ENCODE measurements around the gene HNRNPDL. TPM values are rescaled to one million over a fixed set of nuclear protein-coding genes. Genes with fewer than 3 reads are reported as not detected.
A peak's percentile ranks its signal among the peaks of the same experiment; 100 is the strongest.

Gene HNRNPDL
- total and polyA plus RNA-seq, 4 donors: 214 to 303 (median 231) TPM

DNA sequence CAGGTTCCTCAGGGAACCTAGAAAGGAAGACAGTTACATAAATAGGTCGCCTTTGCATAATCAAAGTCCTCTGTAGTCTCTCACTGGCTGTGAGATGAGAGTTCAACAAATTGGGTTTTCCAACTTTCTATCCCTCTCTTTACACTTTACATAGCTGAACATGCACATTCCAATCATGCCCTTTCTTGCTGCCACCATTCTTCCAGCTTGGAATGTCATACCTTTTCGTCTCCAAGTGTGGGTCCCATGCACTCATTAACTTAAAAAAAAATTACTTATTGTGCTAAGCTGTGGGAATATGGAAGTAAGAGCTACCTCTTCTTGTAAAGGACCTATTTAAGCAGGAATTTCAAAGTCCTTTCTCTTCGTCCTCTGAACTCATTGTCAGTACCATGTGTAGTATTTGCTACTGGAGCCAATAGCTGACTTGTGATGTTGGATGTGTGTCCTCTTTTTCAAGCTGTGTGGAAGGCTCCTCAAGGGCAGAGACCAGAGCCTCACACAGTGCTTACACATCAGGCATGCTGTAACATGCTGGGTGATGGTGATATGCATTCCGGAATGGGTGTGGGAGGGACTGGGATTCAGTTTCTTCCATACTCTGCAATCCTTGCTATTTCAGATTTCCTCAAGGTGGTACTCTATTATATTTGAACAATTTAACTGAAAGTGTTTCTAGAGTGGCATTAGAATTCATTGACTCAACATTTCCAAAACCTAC, 7.2 kb upstream of the HNRNPDL start:
- DNase-seq: no peak
- intact Hi-C loops (cut with DNase I): loop anchor here in 1 of 2 donors (10.0 kb wide), 1 partner anchor 597 kb away; the partner anchor contains the start of gene COPS4
- Histone ChIP-seq H3K9me3 (ENCODE audit: control insufficient read depth, low read length) (no peaks in the 10 kb centered on the region), H3K4me1 (ENCODE audit: control insufficient read depth in 1 of 2, insufficient read depth in 2 of 2, low read length in 2 of 2) (no peaks in the 10 kb centered on the region), H3K4me3 (ENCODE audit: low read length in 2 of 2) (no peak overlapping the region), H3K36me3 (ENCODE audit: control insufficient read depth in 1 of 2, insufficient read depth in 2 of 2, low read length in 1 of 2) (no peaks in the 10 kb centered on the region), H3K27me3 (ENCODE audit: control insufficient read depth in 1 of 2, insufficient read depth in 2 of 2, low read length in 1 of 2) (no peaks in the 10 kb centered on the region), H3K27ac (ENCODE audit: low read depth in 1 of 2, low read length in 2 of 2) (no peak overlapping the region)
- no peak for ATAC-seq (ENCODE audit: low FRiP score)
- WGBS, 2 donors: 71 to 81% methylated on average over 4 of the region's 4 CpGs

DNA sequence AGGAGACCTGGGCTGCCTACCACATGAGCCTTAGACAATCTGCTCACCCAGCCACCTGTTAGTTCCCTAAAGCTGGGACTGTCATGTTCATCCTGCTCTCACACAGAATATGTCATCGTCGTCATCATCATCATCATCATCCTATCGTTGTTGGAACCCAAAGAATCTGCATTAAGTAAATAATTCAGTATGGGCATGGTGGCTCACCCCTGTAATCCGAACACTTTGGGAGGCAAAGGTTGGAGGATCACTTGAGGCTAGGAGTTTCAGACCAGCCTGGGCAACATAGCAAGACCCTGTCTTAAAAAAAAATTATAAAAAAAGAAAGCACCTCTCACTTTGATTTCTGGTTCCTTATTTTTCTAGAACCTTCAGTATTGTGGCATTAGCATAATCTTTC, 6.5 kb upstream of the HNRNPDL start:
- DNase-seq: no peak
- H3K9me3 ChIP-seq (ENCODE audit: control insufficient read depth, low read length): no peaks in the 10 kb centered on the region
- H3K4me1 ChIP-seq (ENCODE audit: control insufficient read depth in 1 of 2, insufficient read depth in 2 of 2, low read length in 2 of 2): no peaks in the 10 kb centered on the region
- no peaks in the 10 kb centered on the region for H3K36me3 ChIP-seq (ENCODE audit: control insufficient read depth in 1 of 2, insufficient read depth in 2 of 2, low read length in 1 of 2)
- no peak for ATAC-seq (ENCODE audit: low FRiP score)
- 96 to 97% methylated on average over 4 of the region's 4 CpGs for WGBS, 2 donors
- no peak overlapping the region for H3K4me3 ChIP-seq (ENCODE audit: low read length in 2 of 2)
- intact Hi-C loops (cut with DNase I): loop anchor here in 1 of 2 donors (10.0 kb wide), 1 partner anchor 598 kb away; the partner anchor contains the start of gene COPS4
- no peaks in the 10 kb centered on the region for H3K27me3 ChIP-seq (ENCODE audit: control insufficient read depth in 1 of 2, insufficient read depth in 2 of 2, low read length in 1 of 2)
- H3K27ac ChIP-seq (ENCODE audit: low read depth in 1 of 2, low read length in 2 of 2): no peak overlapping the region

DNA sequence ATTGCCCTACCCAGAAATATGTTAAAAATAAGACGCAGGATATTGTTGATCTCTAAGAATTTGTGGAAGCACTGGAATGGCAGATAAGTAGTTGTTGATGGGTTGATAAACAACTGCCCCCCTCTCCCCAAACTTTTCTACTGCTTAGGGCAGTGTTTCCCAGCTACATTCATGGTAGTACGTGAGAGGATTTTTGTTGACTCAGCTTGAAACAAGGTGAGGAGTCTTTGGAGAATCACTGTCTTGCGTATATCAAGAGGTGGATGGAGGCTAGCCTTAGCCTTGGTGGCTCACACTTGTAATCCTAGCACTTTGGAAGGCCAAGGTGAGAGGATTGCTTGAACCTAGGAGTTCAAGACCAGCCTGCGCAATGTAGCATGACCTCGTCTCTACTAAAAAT, 5.9 kb upstream of the HNRNPDL start:
- intact Hi-C loops (cut with DNase I): loop anchor here in 1 of 2 donors (10.0 kb wide), 1 partner anchor 599 kb away; the partner anchor contains the start of gene COPS4
- H3K36me3 ChIP-seq (ENCODE audit: control insufficient read depth in 1 of 2, insufficient read depth in 2 of 2, low read length in 1 of 2): no peaks in the 10 kb centered on the region
- ATAC-seq (ENCODE audit: low FRiP score): no peak
- no peaks in the 10 kb centered on the region for H3K9me3 ChIP-seq (ENCODE audit: control insufficient read depth, low read length)
- no peaks in the 10 kb centered on the region for H3K27me3 ChIP-seq (ENCODE audit: control insufficient read depth in 1 of 2, insufficient read depth in 2 of 2, low read length in 1 of 2)
- no peak overlapping the region for H3K27ac ChIP-seq (ENCODE audit: low read depth in 1 of 2, low read length in 2 of 2)
- DNase-seq: no peak
- H3K4me1 ChIP-seq (ENCODE audit: control insufficient read depth in 1 of 2, insufficient read depth in 2 of 2, low read length in 2 of 2): no peaks in the 10 kb centered on the region
- H3K4me3 ChIP-seq (ENCODE audit: low read length in 2 of 2): no peak overlapping the region
- 94 to 95% methylated on average over 5 of the region's 5 CpGs for WGBS, 2 donors

GRCh38 chr4:82434949-82435348, 4.7 kb upstream of the HNRNPDL start:
- no peak overlapping the region for H3K27ac ChIP-seq (ENCODE audit: low read depth in 1 of 2, low read length in 2 of 2)
- no peaks in the 10 kb centered on the region for H3K27me3 ChIP-seq (ENCODE audit: control insufficient read depth in 1 of 2, insufficient read depth in 2 of 2, low read length in 1 of 2)
- WGBS, 2 donors: 92 to 95% methylated on average over 7 of the region's 7 CpGs
- no peaks in the 10 kb centered on the region for H3K4me1 ChIP-seq (ENCODE audit: control insufficient read depth in 1 of 2, insufficient read depth in 2 of 2, low read length in 2 of 2)
- no peaks in the 10 kb centered on the region for H3K9me3 ChIP-seq (ENCODE audit: control insufficient read depth, low read length)
- ATAC-seq (ENCODE audit: low FRiP score): no peak
- DNase-seq: no peak
- H3K36me3 ChIP-seq (ENCODE audit: control insufficient read depth in 1 of 2, insufficient read depth in 2 of 2, low read length in 1 of 2): no peaks in the 10 kb centered on the region
- intact Hi-C loops (cut with DNase I): loop anchor here in 1 of 2 donors (5.0 to 10.0 kb wide), 2 partner anchors 467 to 600 kb away; partner anchors contain the start of genes COPS4 and THAP9
- no peak overlapping the region for H3K4me3 ChIP-seq (ENCODE audit: low read length in 2 of 2)

- 81 to 85% methylated on average over 2 of the region's 2 CpGs for WGBS, 2 donors
- Histone ChIP-seq H3K36me3 (ENCODE audit: control insufficient read depth in 1 of 2, insufficient read depth in 2 of 2, low read length in 1 of 2) (no peaks in the 10 kb centered on the region), H3K4me3 (ENCODE audit: low read length in 2 of 2) (no peak overlapping the region), H3K27ac (ENCODE audit: low read depth in 1 of 2, low read length in 2 of 2) (no peak overlapping the region), H3K27me3 (ENCODE audit: control insufficient read depth in 1 of 2, insufficient read depth in 2 of 2, low read length in 1 of 2) (no peaks in the 10 kb centered on the region), H3K4me1 (ENCODE audit: control insufficient read depth in 1 of 2, insufficient read depth in 2 of 2, low read length in 2 of 2) (no peaks in the 10 kb centered on the region), H3K9me3 (ENCODE audit: control insufficient read depth, low read length) (no peaks in the 10 kb centered on the region)
- no peak for ATAC-seq (ENCODE audit: low FRiP score)
- no peak for DNase-seq
- intact Hi-C loops (cut with DNase I): loop anchor here in 1 of 2 donors (5.0 to 10.0 kb wide), 2 partner anchors 469 to 601 kb away; partner anchors contain the start of genes COPS4 and THAP9
Measured at GRCh38 chr4:82433791-82434190, 3.5 kb upstream of the HNRNPDL start.

- no peaks in the 10 kb centered on the region for H3K9me3 ChIP-seq (ENCODE audit: control insufficient read depth, low read length)
- ATAC-seq (ENCODE audit: low FRiP score): no peak
- H3K27ac ChIP-seq (ENCODE audit: low read depth in 1 of 2, low read length in 2 of 2): no peak overlapping the region
- no peak for DNase-seq
- no peaks in the 10 kb centered on the region for H3K27me3 ChIP-seq (ENCODE audit: control insufficient read depth in 1 of 2, insufficient read depth in 2 of 2, low read length in 1 of 2)
- intact Hi-C loops (cut with DNase I): loop anchor here in 1 of 2 donors (5.0 to 10.0 kb wide), 2 partner anchors 470 to 602 kb away; partner anchors contain the start of genes COPS4 and THAP9
- no peak overlapping the region for H3K4me3 ChIP-seq (ENCODE audit: low read length in 2 of 2)
- no peaks in the 10 kb centered on the region for H3K36me3 ChIP-seq (ENCODE audit: control insufficient read depth in 1 of 2, insufficient read depth in 2 of 2, low read length in 1 of 2)
- no peaks in the 10 kb centered on the region for H3K4me1 ChIP-seq (ENCODE audit: control insufficient read depth in 1 of 2, insufficient read depth in 2 of 2, low read length in 2 of 2)
- 86 to 91% methylated on average over 18 of the region's 18 CpGs for WGBS, 2 donors
Measured at GRCh38 chr4:82432596-82432995, 2.3 kb upstream of the HNRNPDL start.

GRCh38 chr4:82431831-82432230, 1.6 kb upstream of the HNRNPDL start:
- ATAC-seq (ENCODE audit: low FRiP score): no peak
- WGBS, 2 donors: 76 to 91% methylated on average over 4 of the region's 4 CpGs

DNA sequence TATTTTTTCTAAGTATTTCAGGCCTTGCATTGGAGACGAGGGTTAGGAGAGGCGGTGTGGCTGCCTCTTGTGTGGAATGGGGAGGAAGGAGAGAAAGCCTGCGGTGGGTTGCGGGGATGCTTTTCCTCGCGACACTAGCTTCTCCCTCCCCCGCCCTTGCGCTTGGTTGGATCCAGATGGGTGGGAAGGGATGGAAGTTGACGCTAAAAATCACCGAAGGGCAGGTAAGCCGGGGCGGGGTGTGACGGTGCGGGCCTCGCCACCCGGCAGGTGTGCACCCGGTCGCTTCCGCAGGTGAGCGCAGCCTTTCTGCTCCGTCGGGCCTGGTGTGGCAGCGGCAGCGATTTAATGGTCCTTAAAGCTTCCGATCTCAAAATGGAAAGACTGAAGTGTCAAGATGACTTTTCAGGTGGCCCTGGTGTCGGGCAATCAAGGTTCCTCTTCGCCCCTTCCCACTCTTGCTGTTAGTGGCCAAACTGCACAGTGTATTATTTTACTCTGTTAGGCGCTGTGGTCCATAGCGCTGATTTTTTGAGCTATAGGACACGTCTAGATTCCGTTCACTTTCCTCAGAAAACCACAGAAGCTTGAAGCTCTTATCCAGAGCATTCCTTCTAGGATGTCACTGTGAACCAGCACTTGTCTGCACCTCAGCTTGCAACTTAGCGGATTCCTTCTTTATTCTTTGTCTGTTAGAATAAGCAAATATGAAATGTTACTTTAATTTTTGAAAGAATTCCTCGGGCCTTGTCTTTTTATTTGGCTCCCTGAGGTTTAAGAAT, 893 bp upstream of the HNRNPDL start:
- Histone ChIP-seq H3K27ac (ENCODE audit: low read depth in 1 of 2, low read length in 2 of 2) (peak overlapping the region in 1 of 2 donors; percentile 61), H3K27me3 (ENCODE audit: control insufficient read depth in 1 of 2, insufficient read depth in 2 of 2, low read length in 1 of 2) (no peaks in the 10 kb centered on the region), H3K4me1 (ENCODE audit: control insufficient read depth in 1 of 2, insufficient read depth in 2 of 2, low read length in 2 of 2) (peaks cover 0 to 6% of the 10 kb centered on the region in 2 donors), H3K4me3 (ENCODE audit: low read length in 2 of 2) (peak overlapping the region; percentile 71 to 90), H3K36me3 (ENCODE audit: control insufficient read depth in 1 of 2, insufficient read depth in 2 of 2, low read length in 1 of 2) (peaks cover 0 to 3% of the 10 kb centered on the region in 2 donors), H3K9me3 (ENCODE audit: control insufficient read depth, low read length) (no peaks in the 10 kb centered on the region)
- 1 to 3% methylated on average over 32 to 33 of the region's 33 CpGs for WGBS, 2 donors
- intact Hi-C loops (cut with DNase I): loop anchor here (2.0 to 10.0 kb wide), 3 partner anchors 56 to 604 kb away; partner anchors contain the start of genes COPS4 (in 1 of the 2) and THAP9 (in 1 of the 2)
- DNase-seq (no peak), ATAC-seq (ENCODE audit: low FRiP score) (no peak)

More at GRCh38 chr4:82431831-82432230, 1.6 kb upstream of the HNRNPDL start:
- Histone ChIP-seq H3K4me1 (ENCODE audit: control insufficient read depth in 1 of 2, insufficient read depth in 2 of 2, low read length in 2 of 2) (peaks cover 0 to 2% of the 10 kb centered on the region in 2 donors), H3K9me3 (ENCODE audit: control insufficient read depth, low read length) (no peaks in the 10 kb centered on the region), H3K4me3 (ENCODE audit: low read length in 2 of 2) (no peak overlapping the region), H3K27me3 (ENCODE audit: control insufficient read depth in 1 of 2, insufficient read depth in 2 of 2, low read length in 1 of 2) (no peaks in the 10 kb centered on the region), H3K27ac (ENCODE audit: low read depth in 1 of 2, low read length in 2 of 2) (no peak overlapping the region), H3K36me3 (ENCODE audit: control insufficient read depth in 1 of 2, insufficient read depth in 2 of 2, low read length in 1 of 2) (peaks cover 0 to 2% of the 10 kb centered on the region in 2 donors)
- no peak for DNase-seq
- intact Hi-C loops (cut with DNase I): loop anchor here (2.0 to 10.0 kb wide), 3 partner anchors 57 to 603 kb away; partner anchors contain the start of genes COPS4 (in 1 of the 2) and THAP9 (in 1 of the 2)
